ENCODE data around the gene ZNF30.
"Not testable (repeated sequence)": the region's sequence is repeated elsewhere in the genome, so short reads cannot be mapped to it uniquely, and the experiment has no call there.

ZNF30 gene

DNA sequence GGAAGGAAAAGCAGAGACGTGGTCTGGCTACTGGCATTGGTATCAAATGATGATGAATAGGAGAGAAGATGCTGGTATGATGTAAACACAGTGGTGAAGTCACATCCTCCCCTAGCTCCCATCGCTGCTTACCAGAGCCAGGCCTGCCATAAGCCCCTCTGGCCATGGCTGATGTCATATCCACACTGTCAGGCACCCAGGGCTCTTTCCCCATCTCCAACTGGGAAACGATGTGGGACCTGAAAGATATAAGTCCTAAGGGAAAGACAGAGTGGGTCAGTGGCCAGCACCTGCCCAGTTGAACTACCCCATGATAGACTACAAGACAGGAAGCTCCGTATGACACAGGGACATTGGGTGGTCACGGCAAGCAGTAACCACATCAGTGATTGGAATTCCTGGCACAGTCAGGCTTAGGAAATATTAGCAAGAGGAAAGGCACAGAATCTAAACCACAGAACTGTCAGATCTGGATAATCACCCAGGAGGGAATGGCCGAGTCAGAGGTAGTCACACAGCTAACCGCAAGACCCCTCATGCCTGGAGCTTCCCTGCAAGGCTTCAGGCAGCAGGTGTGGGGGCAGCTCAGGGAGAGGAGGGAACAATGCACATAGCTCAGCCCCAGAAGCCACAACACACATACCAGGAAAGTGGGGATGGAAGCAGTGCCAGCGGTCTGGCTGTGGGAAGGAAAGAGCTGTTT, 33.6 kb downstream of the ZNF30 start:
- no peak for DNase-seq (ENCODE audit: low read depth in 4 of 4, low spot score in 1 of 4)

DNA sequence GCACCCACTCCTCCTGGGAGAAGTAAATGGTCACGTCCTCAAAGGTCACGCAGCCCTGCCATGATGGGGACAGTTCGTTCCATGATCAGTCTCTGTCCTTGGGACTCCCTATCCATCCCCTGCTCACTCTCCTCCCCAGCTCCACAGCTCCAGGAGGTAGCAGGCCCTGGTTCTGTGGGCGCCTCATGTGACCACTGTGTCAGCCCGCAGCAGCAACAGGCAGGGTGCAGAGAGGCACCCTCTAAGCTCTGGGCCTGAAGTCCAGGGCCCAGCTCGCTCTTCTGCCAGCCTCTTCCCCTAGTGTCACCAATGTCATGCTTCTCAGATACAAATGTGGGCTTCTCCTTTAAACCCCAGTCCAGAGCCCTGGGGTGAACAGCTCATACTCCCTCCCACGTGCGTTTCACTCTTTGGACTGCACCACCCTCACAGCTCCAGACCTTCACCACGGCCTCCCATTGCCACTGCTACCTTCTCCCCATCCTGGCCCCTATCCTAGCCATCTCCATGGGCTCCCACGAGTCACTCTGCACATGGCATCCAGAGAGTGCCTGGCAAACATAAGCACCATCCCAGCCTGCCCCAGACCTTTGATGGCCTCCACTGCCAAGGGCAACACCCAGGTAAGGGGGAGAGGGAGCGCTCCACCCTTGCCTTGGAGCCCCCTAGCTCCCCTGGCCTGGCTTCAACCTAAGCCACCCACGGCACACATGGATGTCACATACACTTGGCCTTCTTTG, 34.4 kb downstream of the ZNF30 start:
- no peak for DNase-seq (ENCODE audit: low read depth in 4 of 4, low spot score in 1 of 4)

DNA sequence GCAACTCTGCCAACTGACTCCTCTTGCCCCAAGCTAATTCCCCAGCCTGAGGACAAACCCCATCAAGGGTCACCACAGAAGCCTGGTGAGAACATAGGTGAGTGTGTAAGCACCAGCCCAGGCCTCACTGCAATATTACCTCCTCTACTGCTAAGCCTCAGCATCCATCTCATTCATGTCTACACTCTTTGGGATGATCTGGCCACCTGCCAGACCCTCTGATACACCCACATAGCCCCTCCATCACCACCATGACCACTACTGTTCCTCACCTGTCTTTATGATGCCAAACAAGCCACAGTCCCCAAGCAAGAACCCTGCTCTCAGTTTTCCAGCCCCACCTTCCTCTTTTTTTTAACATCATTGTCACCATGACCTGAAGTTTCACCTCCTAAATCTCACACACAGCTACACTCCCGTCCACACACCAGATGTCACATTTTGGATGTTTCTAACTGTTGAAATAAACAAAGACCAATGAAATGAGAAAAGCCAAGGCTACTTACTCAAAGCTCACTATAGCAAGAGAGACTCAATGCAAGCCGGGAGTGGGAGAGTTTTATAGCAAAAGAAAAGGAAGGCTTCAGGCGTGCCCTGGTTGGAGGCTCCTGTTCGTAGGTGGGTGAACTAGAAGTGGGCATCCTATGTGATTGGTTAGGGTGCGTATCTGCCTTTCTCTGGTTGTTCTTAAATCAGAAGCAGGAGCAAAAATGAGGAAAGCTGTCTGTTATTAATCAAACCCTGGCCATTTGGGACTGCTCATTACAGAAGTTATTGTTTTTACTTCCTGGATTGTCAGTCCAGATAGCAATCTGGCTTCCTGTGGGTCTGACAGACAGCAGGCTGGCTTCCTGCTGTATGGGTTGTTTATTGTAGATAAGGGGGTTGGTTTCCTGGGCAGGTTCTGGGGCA, 35.3 kb downstream of the ZNF30 start:
- DNase-seq (ENCODE audit: low read depth in 4 of 4, low spot score in 1 of 4): no peak

DNA sequence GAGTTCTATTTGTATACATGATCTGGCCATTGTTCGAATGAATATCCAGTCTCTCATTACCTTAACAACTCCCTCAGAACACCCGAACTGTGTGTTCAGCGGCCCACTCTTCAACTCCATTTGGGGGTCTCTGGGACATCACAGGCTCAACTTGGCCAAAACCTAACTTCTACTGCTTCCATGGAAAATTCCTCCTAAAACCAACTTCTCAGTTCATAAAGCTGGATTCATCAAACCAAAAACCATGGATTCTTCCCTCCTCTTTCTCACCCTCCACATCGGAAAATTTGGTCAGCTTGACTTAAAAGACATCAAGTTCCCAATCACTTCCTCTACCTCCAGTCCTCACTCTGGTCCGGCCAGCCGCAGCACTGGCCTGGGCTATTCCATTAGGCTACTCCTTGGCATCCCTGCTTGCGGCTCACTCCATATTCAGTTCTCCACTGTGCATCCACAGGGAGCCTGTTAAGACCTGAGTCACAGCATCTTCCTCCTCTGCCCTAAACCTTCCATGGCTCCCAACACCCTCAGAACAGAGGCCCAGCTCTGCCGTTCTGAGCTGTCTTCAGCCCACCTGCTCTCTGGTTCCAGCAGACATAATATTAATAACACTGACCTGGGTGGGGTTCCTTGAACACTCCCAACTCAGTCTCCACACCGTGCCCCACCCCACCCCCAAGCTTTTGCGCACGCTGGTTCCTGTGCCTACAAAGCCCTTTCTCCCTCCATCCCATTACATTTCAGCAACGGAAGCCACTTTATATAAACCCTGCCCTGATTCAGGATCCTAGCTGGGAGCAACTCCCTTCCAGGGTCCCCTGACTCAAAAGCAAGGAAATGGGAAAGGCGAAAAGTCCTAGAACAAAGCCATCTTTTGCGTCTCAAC, 36.2 kb downstream of the ZNF30 start:
- DNase-seq (ENCODE audit: low read depth in 4 of 4, low spot score in 1 of 4): no peak

DNA sequence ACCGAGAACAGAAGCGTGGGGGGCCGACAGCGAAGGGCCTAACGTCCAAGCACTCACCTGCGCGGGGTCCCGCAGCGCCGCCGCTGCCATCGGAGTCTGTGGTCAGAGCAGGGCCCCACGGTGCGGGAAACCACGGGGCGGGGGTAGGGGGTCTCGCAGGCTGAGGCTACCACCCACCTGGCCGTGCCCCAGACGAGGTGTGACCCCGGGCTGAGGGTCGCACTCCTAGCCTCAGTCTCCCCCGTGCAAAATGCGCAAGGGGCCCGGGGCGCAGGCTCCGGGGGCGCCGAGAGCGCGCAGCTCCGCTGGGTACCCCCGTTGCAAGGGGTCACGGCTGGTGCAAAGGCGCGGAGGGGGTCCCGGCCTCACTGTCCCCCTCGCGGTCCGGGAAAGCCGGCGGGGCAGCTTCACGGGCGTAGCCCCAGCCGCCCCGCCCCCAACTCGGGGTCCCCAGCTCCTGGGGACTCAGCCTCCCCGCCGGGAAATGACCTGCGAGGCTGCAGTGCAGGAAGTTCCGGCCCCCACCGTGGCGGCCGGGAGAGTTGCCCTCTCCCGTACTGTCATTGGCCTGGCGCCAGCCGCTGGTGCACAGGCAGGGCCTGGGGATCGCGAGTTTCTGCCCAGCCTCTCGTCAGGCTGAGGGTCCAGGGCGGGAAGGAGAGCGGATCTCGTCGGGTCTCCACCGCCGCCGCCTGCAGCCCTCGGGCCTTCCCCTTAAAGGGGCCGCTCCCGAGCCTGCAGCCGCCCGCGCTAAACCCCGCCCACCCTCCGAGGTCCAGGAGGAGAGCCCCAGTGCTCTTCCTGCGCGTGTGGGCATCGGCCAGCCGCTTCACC, 37.1 kb downstream of the ZNF30 start, which contains the start of gene ZNF792:
ZNF792 (minus strand) TSS at position 657 of the 834 bp plus-strand sequence; CDS start at position 90, 567 bp downstream.
- DNase-seq (ENCODE audit: low read depth in 4 of 4, low spot score in 1 of 4): peak in 3 of 4 experiments; percentile 7 to 46 (median 25)

DNA sequence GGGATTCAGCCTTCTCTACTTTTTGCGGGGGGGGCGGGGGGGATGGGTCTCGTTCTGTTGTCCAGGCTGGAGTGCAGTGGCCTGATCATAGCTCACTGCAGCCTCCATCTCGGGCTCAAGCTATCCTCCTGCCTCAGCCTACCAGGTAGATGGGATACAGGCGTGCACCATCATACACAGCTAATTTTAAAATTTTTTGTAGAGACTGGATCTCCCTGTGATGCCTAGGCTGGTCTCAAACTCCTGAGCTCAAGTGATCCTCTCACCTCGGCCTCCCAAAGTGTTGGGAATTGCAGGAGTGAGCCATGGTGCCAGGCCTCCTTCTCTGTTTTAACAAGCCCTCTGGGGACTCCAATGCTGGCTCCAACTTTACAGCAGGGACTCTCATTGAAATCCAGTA, 37.9 kb downstream of the ZNF30 start:
- DNase-seq (ENCODE audit: low read depth in 4 of 4, low spot score in 1 of 4): no peak

DNA sequence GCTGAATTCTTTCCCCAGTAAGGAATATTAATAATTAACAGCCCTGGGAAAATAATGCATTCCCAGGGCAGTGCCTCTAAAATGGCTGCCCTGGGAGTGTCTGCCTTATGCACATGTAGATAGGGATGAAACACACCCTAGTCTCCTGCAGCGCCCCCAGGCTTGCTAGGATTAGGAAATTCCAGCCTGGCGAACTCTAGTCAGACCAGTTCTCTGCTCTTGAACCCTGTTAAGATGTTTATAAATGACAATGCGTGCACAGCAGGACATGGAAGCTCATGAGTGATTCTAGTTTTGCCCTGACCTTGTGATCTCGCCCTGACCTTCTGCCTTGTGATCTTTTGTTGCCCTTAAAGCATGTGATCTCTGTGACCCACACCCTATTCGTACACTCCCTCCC, 38.8 kb downstream of the ZNF30 start:
- not testable (repeated sequence) for DNase-seq (ENCODE audit: low read depth in 4 of 4, low spot score in 1 of 4)

- DNase-seq (ENCODE audit: low read depth in 4 of 4, low spot score in 1 of 4): no peak
Measured at GRCh38 chr19:34967551-34967950, 40.8 kb downstream of the ZNF30 start.

DNA sequence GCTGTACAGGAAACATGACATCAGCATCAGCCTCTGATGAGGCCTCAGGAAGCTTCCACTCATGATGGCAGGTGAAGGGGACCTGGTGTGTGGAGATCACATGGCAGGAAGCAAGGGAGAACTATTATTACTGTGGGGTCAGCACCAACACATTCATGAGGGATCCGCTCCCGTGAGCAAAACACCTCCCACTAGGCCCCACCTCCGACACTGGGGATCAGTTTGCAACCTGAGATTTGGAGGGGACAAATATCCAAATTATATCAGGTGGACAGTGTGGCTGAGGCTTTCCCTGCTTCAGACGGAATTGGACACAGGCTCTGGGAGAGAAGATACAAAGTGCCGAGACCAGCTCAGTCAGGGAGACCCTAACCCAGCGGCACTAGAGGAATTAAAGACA, 43.0 kb downstream of the ZNF30 start:
- DNase-seq (ENCODE audit: low read depth in 4 of 4, low spot score in 1 of 4): no peak

DNA sequence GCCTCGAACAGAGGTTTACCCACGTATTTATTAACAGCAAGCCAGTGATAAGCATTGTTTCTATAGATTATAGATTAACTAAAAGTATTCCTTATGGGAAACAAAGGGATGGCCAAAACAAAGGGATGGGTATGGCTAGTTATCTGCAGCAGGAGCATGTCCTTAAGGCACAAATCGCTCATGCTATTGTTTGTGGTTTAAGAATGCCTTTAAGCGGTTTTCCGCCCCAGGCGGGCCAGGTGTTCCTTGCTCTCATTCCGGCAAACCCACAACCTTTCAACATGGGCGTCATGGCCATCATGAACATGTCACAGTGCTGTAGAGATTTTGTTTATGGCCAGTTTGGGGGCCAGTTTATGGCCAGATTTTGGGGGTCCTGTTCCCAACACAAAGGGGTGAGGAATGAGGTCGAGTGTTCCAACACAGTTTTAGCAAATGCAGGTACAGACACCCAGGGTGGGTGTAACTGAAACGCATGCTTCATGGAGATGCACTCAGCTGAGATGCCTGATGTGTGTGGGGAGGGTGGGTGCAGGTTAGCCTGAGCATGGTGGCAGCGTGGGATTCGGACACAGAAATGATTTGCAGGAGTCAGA, 43.6 kb downstream of the ZNF30 start:
- not testable (repeated sequence) for DNase-seq (ENCODE audit: low read depth in 4 of 4, low spot score in 1 of 4)

DNA sequence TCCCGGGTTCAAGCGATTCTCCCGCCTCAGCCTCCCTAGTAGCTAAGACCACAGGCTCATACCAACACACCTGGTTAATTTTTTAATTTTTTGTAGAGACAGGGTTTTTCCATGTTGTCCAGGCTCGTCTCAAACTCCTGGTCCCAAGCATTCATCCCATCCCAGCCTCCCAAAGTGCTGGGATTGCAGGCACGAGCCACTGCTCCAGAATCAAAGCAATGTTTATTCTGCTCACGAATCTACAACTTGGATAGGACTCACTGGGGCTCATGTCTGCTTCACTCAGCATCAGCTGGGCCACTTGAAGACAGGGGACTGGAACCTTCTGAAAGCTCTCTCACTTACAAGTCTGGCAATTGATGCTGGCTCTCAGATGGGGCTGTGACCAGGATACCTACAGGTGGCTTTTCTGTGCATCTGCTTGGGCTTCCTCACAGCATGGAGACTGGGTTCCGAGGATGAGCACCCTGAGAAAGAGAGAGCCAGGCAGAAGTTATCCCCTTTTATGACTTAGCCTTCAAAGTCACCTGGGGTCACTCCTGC, 45.5 kb downstream of the ZNF30 start:
- DNase-seq (ENCODE audit: low read depth in 4 of 4, low spot score in 1 of 4): no peak

DNA sequence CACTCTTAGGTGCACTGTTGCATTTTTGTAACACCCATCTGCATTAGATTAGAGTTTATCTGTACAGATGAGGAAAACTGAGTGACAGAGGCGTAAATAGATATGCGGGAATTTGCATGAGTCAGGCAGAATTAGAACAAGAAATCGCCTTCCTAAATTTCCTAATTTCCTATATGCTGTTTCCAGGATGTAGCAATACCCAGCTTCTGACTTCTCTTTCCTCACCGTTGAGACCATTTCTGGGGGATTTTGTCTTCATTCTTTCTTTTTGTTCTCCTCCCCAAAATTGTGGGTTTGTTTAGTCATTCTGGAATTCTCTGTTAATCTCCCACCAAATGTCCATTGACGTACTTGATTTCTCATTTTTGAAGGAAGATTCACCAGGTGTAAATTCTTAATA, 47.9 kb downstream of the ZNF30 start:
- DNase-seq (ENCODE audit: low read depth in 4 of 4, low spot score in 1 of 4): no peak

- DNase-seq (ENCODE audit: low read depth in 4 of 4, low spot score in 1 of 4): no peak
Measured at GRCh38 chr19:34975056-34975455, 48.4 kb downstream of the ZNF30 start.

- DNase-seq (ENCODE audit: low read depth in 4 of 4, low spot score in 1 of 4): no peak
Measured at GRCh38 chr19:34976611-34977010, 49.9 kb downstream of the ZNF30 start.

DNA sequence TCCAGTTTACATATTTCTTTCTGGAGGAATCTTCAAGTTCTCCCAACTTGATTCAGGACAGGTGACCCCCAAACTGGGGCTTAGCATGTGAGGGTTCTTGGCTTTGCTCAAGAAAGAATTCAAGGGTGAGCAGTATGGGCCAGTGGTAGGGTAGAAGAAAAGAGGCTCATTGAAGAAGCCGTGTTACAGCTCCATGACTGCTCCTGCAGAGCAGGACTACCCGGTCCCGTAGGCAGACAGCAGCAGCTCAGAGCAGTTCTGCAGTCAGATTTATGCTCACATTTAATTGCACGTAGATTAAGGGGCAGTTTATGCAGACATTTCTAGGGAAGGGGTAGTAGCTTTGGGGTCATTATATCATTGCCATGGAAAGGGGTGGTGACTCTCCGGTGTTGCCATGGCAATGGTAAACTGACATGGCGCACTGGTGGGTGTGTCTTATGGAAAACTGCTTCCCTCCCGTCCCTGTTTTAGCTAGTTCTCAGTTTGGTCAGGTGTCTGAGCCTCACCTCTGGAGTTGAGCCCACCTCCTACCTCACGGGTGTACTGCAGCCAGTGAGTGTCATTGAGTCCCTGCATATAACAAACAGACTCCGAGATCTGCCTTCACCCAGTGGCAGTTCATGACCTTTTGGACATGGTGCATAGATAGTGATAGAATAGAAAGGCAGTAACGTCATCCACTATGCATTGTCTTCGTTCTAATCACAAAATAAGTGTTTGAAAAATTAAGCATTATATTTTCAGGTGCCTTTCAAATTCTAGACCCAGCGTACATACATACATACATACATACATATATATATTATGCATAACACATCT, 53.3 kb downstream of the ZNF30 start:
- DNase-seq (ENCODE audit: low read depth in 4 of 4, low spot score in 1 of 4): no peak

- no peak for DNase-seq (ENCODE audit: low read depth in 4 of 4, low spot score in 1 of 4)
Measured at GRCh38 chr19:34982275-34982674, 55.6 kb downstream of the ZNF30 start.

DNA sequence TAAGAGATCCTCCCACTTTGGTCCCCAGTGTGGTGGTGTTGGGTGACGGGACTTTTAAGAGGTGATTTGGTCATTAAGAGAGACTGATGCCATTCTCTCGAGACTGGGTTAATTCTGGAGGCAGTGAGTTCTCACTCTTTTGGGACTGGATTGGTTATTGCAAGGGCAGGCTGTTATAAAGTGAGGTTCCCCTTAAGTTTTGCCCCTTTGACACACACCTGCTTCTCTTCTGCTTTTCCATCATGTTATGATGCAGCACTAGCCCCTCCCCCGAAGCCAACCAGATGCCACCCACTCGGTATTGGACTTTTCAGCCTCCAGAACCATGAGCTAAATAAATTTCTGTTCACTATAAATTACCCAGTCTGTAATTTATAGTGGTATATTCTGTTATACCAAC, 57.1 kb downstream of the ZNF30 start:
- DNase-seq (ENCODE audit: low read depth in 4 of 4, low spot score in 1 of 4): no peak

- DNase-seq (ENCODE audit: low read depth in 4 of 4, low spot score in 1 of 4): no peak
Measured at GRCh38 chr19:34984287-34984686, 57.6 kb downstream of the ZNF30 start.
